Osteocyte (in vitro differentiated cells): ENCODE data around the gene TBC1D1. TPM values are rescaled to one million over a fixed set of nuclear protein-coding genes. Genes with fewer than 3 reads are reported as not detected.
"Not testable (repeated sequence)": the region's sequence is repeated elsewhere in the genome, so short reads cannot be mapped to it uniquely, and the experiment has no call there.

Source experiments
- DNase-seq: peaks from one replicate; pipeline ENCODE4 v3.0.0; 2021; ENCODE audit warnings: mixed read lengths; ENCODE audit not compliant: unreplicated experiment; ENCODE audit errors: extremely low spot score
- H3K27ac Mint-ChIP-seq: one replicate; pipeline ENCODE4 v1.8.0; 2021; ENCODE audit warnings: mild to moderate bottlenecking, mixed read lengths; ENCODE audit not compliant: unreplicated experiment
- H3K27me3 Mint-ChIP-seq: one replicate; pipeline ENCODE4 v1.8.0; 2021; ENCODE audit warnings: mixed read lengths; ENCODE audit not compliant: unreplicated experiment
- H3K36me3 Mint-ChIP-seq: one replicate; pipeline ENCODE4 v1.8.0; 2021; ENCODE audit warnings: mixed read lengths; ENCODE audit not compliant: unreplicated experiment
- H3K4me1 Mint-ChIP-seq: one replicate; pipeline ENCODE4 v1.8.0; 2021; ENCODE audit warnings: mixed read lengths; ENCODE audit not compliant: unreplicated experiment
- H3K4me3 Mint-ChIP-seq: one replicate; pipeline ENCODE4 v1.8.0; 2021; ENCODE audit warnings: mild to moderate bottlenecking, moderate library complexity, mixed read lengths; ENCODE audit not compliant: unreplicated experiment
- H3K9me3 Mint-ChIP-seq: one replicate; pipeline ENCODE4 v1.8.0; 2021; ENCODE audit warnings: mixed read lengths; ENCODE audit not compliant: unreplicated experiment
- CTCF ChIP-seq: fragments of 200-600 bp; sonication (generic); IDR thresholded peaks from 2 replicates; pipeline ENCODE4 v1.5.0; 2021; ENCODE audit warnings: antibody characterized with exemption, mild to moderate bottlenecking, moderate library complexity
- total RNA-seq: library from RNA; stranded (reverse); gene quantifications from 2 replicates; pipeline ENCODE4 v1.2.1, GENCODE V29; 2021

TBC1D1 gene
- total RNA-seq, 1 donor from 2014 or later: 46.2 TPM

GRCh38 chr4:37918653-37919052 is 27.8 kb downstream of the TBC1D1 start:
- H3K4me1 Mint-ChIP-seq: peaks cover 8% of the 10 kb centered on the region
- H3K4me3 Mint-ChIP-seq: no peak overlapping the region
- DNase-seq: no peak
- no peaks in the 10 kb centered on the region for H3K36me3 Mint-ChIP-seq
- TF ChIP-seq CTCF: no peak
- no peaks in the 10 kb centered on the region for H3K9me3 Mint-ChIP-seq
- H3K27ac Mint-ChIP-seq: no peak overlapping the region
- peaks cover 6% of the 10 kb centered on the region for H3K27me3 Mint-ChIP-seq

- Mint-ChIP-seq H3K4me1 (peaks cover 8% of the 10 kb centered on the region), H3K4me3 (no peak overlapping the region), H3K9me3 (no peaks in the 10 kb centered on the region), H3K27me3 (peaks cover 10% of the 10 kb centered on the region), H3K27ac (no peak overlapping the region), H3K36me3 (no peaks in the 10 kb centered on the region)
- no peak for TF ChIP-seq CTCF
- no peak for DNase-seq
Measured at GRCh38 chr4:37922328-37922727, 31.4 kb downstream of the TBC1D1 start.

- H3K27ac Mint-ChIP-seq, DNase-seq, H3K9me3 Mint-ChIP-seq, H3K4me3 Mint-ChIP-seq, H3K4me1 Mint-ChIP-seq, H3K36me3 Mint-ChIP-seq: not testable (repeated sequence)
- peaks cover 14% of the 10 kb centered on the region for H3K27me3 Mint-ChIP-seq
Measured at GRCh38 chr4:37923089-37923488, 32.2 kb downstream of the TBC1D1 start.

GRCh38 chr4:37924946-37925345 is 34.1 kb downstream of the TBC1D1 start:
- no peak for DNase-seq
- no peak for TF ChIP-seq CTCF
- no peak overlapping the region for H3K27ac Mint-ChIP-seq
- H3K4me3 Mint-ChIP-seq: no peak overlapping the region
- peaks cover 15% of the 10 kb centered on the region for H3K4me1 Mint-ChIP-seq
- no peaks in the 10 kb centered on the region for H3K9me3 Mint-ChIP-seq
- no peaks in the 10 kb centered on the region for H3K36me3 Mint-ChIP-seq
- peaks cover 33% of the 10 kb centered on the region for H3K27me3 Mint-ChIP-seq

- Mint-ChIP-seq H3K27ac (no peak overlapping the region), H3K27me3 (peaks cover 34% of the 10 kb centered on the region), H3K9me3 (no peaks in the 10 kb centered on the region), H3K4me3 (no peak overlapping the region), H3K4me1 (peaks cover 20% of the 10 kb centered on the region), H3K36me3 (no peaks in the 10 kb centered on the region)
- TF ChIP-seq CTCF: no peak
- no peak for DNase-seq
Measured at GRCh38 chr4:37927434-37927833, 36.5 kb downstream of the TBC1D1 start.
